NCI-H187 (cell line): Measurements from ENCODE around the gene NRTN.

Experiments
- DNase-seq, 2 experiments: peaks; one replicate each; lab custom pipeline; 2025; lab: John Stamatoyannopoulos, UW

The NRTN gene

DNA sequence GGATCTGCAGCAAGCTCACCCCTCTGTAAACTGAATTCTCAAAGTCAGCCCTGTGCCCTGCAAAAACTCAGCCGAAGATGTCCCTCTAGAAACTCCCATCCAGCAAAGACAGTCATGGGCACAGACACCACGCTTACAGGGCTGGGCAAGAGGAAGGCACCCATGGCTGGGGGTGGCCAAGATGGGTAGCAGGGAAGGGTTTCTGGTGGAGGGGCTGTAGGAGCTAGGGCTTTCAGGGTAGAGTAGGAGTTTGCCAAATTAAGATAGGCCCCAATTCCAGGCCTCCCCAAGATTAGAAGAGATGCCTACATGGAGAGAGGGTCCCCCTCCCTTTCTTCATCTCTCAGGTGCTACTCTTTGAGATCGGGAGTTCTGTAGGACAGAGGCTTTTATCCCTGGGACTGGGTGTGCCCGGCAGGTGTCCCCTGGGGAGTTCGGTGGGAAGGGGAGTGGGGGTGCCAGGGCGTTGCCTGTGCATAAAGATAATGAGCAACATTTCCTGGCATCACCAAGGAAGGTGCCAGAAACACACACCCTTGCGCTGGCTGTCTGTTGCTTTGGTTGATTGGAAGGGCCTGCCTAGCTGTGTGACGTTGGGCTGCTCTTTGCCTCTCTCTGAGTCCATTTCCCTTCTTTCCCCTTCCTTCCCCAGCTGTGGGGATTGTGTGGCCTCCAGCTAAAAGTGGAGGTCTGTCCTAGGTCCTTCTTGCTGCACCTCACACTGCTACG, 9.4 kb downstream of the NRTN start:
- no peak for DNase-seq

GRCh38 chr19:5814852-5815246, 10.0 kb downstream of the NRTN start:
- DNase-seq = no peak

- DNase-seq = no peak
Observed at GRCh38 chr19:5817218-5817617, 12.4 kb downstream of the NRTN start.

GRCh38 chr19:5818594-5818993, 13.7 kb downstream of the NRTN start:
- DNase-seq = no peak

GRCh38 chr19:5820785-5821184, 15.9 kb downstream of the NRTN start:
- DNase-seq = no peak

DNA sequence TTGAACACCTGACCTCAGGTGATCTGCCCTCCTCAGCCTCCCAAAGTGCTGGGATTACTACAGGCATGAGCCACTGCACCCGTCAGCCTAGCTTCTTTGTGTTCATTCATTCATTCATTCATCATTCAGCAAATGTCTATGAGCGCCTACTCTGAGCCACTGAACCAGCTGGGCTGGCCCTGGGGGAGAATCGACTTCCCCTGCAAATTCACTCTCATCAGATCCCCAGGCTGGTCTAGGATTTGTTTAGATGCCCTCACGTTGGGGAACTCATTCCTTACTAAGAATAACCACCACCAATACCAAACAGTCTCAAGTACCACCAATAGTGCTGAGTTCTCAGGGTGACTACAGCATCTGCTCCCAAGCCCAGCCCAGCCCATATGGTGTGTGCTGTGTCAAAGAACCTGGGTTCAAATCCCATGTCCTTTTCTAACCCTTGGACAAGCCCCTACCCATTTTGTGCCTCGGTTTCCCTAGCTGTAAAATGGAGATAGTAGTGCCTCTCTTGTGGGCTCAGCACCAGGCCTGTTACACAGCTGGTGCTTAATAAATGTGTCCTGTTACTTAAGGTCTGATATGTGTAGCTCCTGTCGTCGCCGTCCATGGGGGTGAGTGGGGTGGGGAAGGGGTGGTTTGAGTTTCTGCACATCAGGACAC, 16.8 kb downstream of the NRTN start:
- DNase-seq = no peak

DNA sequence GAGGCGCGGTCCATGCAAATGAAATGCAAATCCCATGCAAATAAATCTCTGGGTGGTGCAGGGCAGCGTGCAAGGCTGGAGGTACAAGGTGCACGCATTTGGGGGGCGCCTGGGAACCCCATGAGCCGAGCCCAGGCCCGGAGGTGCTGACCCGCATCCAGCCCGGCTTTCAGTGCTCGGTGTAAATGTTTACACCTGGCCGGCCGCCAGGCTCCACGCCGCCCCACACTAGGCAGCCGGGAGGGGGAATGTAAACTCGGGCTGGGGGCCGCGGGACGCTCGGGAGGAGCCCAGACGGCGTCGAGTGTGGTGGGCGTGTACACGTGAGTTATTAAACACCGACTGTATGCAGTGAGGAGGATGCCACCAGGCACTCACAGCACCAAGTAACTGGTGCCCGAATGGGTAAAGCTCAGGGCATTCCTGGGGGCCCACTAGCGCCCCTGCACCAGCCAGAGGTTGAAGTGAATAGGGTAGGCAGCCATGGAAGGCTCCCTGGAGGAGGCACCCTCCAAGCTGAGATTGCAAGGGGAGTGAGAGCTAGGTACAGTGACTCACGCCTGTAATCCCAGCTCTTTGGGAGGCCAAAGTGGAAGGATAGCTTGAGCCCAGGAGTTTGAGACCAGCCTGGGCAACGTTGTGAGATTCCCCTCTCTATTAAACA, 17.4 kb downstream of the NRTN start:
- no peak for DNase-seq

GRCh38 chr19:5823579-5824281, 18.9 kb downstream of the NRTN start:
- no peak for DNase-seq

- DNase-seq = no peak
Observed at GRCh38 chr19:5824751-5825150, 19.9 kb downstream of the NRTN start.

GRCh38 chr19:5825178-5825577, 20.3 kb downstream of the NRTN start:
- DNase-seq = no peak

DNA sequence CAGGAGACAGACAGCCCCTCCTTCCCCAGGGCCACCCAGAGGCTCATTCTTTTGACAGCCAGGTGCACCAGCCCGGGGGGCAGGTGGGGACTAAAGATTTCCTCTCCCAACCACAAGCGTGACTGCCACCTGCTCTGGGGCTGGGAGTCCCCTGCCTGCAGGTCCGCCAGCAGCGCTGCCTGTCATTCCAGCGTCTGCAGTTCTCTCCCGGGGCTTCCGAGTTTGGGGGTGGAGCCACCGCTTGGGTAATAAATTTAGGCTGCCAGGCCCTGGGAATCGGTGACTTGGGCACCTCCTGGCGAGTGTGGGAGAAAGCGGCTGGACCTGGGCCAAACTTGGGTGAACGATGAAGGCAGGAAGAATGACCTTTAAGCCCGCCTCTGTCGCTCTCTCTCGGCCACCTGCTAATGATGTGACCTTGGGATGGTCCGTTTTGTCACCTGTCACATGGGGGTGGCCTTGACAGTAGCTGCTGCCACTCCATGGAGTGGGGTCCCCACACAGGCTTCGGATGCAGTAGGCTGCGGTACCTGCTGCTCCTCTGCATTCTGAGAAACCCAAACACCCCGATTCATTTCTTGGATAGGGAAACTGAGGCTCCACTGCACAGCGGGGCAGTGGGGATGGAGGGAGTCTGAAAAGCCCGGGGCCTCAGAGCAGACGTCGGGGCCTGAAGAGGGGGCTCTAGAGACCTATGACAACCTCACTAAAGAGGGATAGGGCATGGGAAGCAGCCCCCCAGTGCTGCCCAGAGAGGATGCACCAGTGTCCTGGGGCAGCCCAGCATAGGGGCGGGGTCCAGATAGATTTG, 21.9 kb downstream of the NRTN start:
- DNase-seq = peak; percentile 45 to 51

DNA sequence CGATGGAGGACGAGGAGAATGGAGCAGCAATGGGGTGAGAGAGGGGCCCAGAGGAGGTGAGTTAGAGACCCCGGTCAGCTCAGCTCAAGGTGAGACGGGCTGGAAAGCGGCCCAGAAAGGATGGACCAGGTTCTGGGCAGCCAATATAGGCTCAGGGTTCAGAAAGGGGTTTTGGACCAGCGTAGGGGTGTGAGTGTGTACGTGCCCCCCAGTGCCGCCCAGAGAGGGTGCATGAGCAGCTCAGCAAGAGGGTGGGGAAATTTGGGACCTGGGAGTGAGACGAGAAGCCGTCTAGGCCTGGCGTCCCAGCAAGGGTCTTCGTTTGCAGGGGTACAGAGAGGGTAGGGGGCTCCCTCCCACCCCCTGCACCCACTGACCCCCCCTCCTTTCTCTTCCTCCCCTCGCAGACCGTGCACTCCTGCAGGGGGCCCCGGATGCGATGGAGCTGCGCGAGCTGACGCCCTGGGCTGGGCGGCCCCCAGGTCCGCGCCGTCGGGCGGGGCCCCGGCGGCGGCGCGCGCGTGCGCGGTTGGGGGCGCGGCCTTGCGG, 22.5 kb downstream of the NRTN start:
- no peak for DNase-seq

- peak; percentile 60 to 69 for DNase-seq
Observed at GRCh38 chr19:5827891-5828660, 23.2 kb downstream of the NRTN start.

GRCh38 chr19:5828661-5829566, 24.0 kb downstream of the NRTN start:
- DNase-seq = peak; percentile 5 to 25

DNA sequence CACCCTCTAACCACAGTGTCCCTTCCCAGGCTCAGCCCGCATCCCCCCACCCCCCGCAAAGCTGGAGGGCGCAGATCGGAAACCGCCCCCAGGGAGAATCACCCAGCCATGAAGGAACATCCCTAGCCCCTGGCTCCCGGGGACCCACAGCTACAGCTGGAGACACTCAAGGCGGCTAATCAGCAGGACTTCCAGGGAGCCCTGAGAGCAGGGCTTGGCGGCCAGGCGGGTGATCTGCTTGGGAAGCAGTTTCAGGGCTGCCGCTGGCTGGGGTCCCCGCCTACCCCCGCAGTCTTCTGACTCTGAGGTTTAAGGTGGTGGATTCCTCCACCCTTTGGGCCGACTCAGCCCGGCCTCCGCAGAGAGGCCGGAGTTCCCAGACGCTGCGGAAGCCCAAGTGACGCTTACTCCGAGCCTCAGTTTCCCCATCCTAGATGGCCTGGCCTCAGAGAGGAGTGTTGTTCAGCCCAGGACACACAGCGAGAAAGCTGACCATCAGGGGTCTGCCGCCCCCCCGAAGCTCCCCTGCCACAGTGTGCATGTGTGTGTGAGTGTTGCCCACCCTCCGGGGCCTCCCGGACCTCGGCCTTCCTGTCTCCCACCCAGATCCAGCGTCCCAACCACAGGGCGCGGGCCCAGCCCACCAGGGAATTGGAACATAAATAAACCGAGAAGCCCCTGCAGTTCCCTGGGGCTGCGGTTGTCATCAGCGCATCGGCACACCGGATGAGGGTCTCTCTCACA, 24.9 kb downstream of the NRTN start:
- DNase-seq = no peak

- DNase-seq = no peak
Observed at GRCh38 chr19:5831159-5831558, 26.3 kb downstream of the NRTN start.

DNA sequence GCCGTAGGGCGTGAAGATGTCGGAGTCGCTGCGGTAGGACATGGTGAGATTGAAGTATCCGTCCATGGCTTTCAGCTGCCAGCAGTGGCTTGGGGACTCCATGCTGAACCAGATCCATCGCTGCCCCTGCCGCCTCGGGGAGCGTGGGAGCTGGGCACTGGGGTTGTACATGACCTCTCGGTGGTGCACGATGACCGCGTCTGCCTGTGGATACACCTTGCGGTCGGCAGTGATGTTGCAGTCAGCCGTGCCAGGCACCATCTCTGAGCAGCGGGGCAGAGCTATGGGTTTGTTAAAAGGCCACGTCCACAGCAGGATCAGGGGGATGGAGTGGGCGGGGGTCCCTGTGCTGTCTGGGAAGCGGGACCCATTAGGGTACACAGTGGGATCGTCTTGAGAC, 27.2 kb downstream of the NRTN start:
- DNase-seq = no peak

DNA sequence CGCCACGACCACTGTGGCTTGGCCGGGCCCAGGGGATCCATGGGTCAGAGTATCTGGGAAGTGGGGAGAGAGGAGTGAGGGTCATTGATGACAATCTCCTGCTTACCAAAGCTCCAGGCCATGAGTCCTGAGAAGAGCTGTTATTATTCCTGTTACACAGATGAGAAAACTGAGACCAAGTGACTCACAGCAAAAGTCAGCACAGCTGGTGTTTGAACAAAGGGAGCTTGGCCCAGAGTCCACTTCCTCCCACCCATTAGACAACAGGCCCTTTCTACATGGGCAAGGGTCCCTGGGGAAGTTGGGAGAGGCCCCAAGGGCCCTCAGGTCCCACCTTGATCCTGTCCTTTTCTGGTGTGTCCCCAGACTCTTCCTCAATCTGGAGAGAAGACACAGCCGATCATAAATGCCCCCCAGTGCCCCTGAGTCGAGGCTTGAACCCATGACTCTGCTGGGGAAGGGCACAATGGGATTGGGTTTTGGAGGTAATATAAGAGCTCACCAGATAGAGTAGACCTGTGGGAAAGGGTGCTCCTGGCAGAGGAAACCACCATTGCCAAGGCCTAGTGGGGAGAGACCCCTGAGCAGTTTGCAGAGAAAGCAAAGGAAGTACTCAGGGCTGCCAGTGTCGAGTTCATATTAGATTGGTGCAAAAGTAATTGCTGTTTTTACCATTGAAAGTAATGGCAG, 27.8 kb downstream of the NRTN start:
- no peak for DNase-seq
